Glutamatergic neuron (in vitro differentiated cells): ENCODE measurements around the gene PMM1. TPM values are rescaled to one million over a fixed set of nuclear protein-coding genes. Genes with fewer than 3 reads are reported as not detected.
"Not testable (repeated sequence)": the region's sequence is repeated elsewhere in the genome, so short reads cannot be mapped to it uniquely, and the experiment has no call there.

Source experiments
- DNase-seq: peaks from one replicate; pipeline ENCODE4 v3.0.0; 2022
- H3K27ac Mint-ChIP-seq: one replicate; pipeline ENCODE4 v1.8.0; 2020; ENCODE audit warnings: mild to moderate bottlenecking, mixed read lengths, inconsistent platforms; ENCODE audit not compliant: unreplicated experiment
- H3K27me3 Mint-ChIP-seq: one replicate; pipeline ENCODE4 v1.8.0; 2020; ENCODE audit warnings: mild to moderate bottlenecking, moderate library complexity, mixed read lengths, inconsistent platforms; ENCODE audit not compliant: unreplicated experiment
- H3K36me3 Mint-ChIP-seq: one replicate; pipeline ENCODE4 v1.8.0; 2020; ENCODE audit warnings: mild to moderate bottlenecking, mixed read lengths, inconsistent platforms; ENCODE audit not compliant: unreplicated experiment
- H3K4me1 Mint-ChIP-seq: one replicate; pipeline ENCODE4 v1.8.0; 2020; ENCODE audit warnings: mild to moderate bottlenecking, low read depth, mixed read lengths, inconsistent platforms; ENCODE audit not compliant: unreplicated experiment
- H3K4me3 Mint-ChIP-seq: one replicate; pipeline ENCODE4 v1.8.0; 2020; ENCODE audit warnings: mild to moderate bottlenecking, mixed read lengths, inconsistent platforms; ENCODE audit not compliant: unreplicated experiment
- H3K9me3 Mint-ChIP-seq: one replicate; pipeline ENCODE4 v1.8.0; 2020; ENCODE audit warnings: mild to moderate bottlenecking, moderate library complexity, mixed read lengths, inconsistent platforms; ENCODE audit not compliant: unreplicated experiment
- total RNA-seq: library from RNA; stranded (reverse); fragmentation: NEBNext Ultra II Directional; extraction: Animal tissue kit (Norgen Biotek cat#: 25700); gene quantifications from one replicate; pipeline ENCODE4 v1.2.1, GENCODE V29; 2021; ENCODE audit not compliant: unreplicated experiment
- TF ChIP-seq, protein P1 (sequence below): fragments of 200-600 bp; sonication (generic); IDR thresholded peaks from one replicate; pipeline ENCODE4 v1.5.0; 2021; ENCODE audit not compliant: partially characterized antibody, unreplicated experiment

PMM1 gene
- total RNA-seq, 1 donor from 2014 or later: 35.0 TPM

- TF ChIP-seq, protein P1, sequence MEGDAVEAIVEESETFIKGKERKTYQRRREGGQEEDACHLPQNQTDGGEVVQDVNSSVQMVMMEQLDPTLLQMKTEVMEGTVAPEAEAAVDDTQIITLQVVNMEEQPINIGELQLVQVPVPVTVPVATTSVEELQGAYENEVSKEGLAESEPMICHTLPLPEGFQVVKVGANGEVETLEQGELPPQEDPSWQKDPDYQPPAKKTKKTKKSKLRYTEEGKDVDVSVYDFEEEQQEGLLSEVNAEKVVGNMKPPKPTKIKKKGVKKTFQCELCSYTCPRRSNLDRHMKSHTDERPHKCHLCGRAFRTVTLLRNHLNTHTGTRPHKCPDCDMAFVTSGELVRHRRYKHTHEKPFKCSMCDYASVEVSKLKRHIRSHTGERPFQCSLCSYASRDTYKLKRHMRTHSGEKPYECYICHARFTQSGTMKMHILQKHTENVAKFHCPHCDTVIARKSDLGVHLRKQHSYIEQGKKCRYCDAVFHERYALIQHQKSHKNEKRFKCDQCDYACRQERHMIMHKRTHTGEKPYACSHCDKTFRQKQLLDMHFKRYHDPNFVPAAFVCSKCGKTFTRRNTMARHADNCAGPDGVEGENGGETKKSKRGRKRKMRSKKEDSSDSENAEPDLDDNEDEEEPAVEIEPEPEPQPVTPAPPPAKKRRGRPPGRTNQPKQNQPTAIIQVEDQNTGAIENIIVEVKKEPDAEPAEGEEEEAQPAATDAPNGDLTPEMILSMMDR: no peak
- Mint-ChIP-seq H3K4me3 (no peak overlapping the region), H3K27ac (peak overlapping the region; percentile 28), H3K9me3 (no peaks in the 10 kb centered on the region), H3K36me3 (peaks cover 6% of the 10 kb centered on the region), H3K27me3 (peaks cover 5% of the 10 kb centered on the region), H3K4me1 (peaks cover 3% of the 10 kb centered on the region)
- no peak for DNase-seq
Measured at GRCh38 chr22:41598891-41599635, 9.4 kb upstream of the PMM1 start.

DNA sequence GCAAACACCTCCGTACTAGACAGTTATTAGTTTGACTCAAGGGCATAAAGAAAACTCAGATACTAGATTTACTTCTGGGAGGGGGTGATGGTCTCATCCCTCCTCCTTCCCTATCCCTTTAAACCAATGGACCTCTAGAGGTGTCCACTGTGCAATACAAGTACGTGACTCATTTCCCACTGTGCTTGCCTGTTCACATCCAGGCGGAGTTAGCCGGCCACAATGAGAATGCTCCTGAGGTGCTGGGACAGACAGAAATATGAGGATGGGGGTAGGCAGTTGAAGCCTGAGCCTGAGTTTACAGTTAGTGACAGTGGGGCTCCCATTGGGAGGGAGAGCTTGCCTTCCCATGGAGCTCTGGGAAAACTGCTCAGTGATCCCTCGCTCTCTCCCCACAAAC is 8.4 kb upstream of the PMM1 start:
- Mint-ChIP-seq H3K27me3 (peaks cover 5% of the 10 kb centered on the region), H3K36me3 (peaks cover 6% of the 10 kb centered on the region), H3K27ac (no peak overlapping the region), H3K9me3 (no peaks in the 10 kb centered on the region), H3K4me1 (peaks cover 3% of the 10 kb centered on the region), H3K4me3 (no peak overlapping the region)
- TF ChIP-seq, protein P1: no peak
- no peak for DNase-seq

GRCh38 chr22:41597635-41597953 is 8.0 kb upstream of the PMM1 start:
- Mint-ChIP-seq H3K27me3 (peaks cover 5% of the 10 kb centered on the region), H3K4me1 (peaks cover 3% of the 10 kb centered on the region), H3K27ac (no peak overlapping the region), H3K4me3 (no peak overlapping the region), H3K36me3 (peaks cover under 1% of the 10 kb centered on the region), H3K9me3 (no peaks in the 10 kb centered on the region)
- no peak for DNase-seq
- TF ChIP-seq, protein P1: no peak

GRCh38 chr22:41596776-41597634 is 7.4 kb upstream of the PMM1 start:
- peaks cover 5% of the 10 kb centered on the region for H3K27me3 Mint-ChIP-seq
- peak; percentile 75 for DNase-seq
- peaks cover 3% of the 10 kb centered on the region for H3K4me1 Mint-ChIP-seq
- TF ChIP-seq, protein P1: peak; percentile 70
- H3K36me3 Mint-ChIP-seq: no peaks in the 10 kb centered on the region
- H3K9me3 Mint-ChIP-seq: no peaks in the 10 kb centered on the region
- H3K27ac Mint-ChIP-seq: no peak overlapping the region
- no peak overlapping the region for H3K4me3 Mint-ChIP-seq

DNA sequence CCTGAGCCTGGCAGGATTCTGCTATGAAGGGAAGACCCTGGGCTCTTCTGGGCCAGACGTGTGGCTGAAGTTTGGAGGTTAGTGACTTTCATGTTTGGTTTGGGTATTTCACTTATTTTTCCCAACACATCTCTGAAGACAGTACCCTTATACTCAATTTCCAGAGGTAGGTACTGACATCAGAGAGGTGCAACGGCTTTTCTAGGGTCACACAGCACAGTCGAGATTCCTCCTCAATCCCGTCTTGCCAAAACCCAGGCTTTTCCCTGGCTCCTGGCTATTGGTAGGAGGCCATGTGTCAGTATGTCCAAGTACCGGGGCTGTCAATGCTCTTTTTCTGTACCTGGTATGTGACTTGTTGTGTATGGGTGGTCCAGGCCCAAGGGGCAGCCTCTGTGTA is 6.1 kb upstream of the PMM1 start:
- Mint-ChIP-seq H3K27ac (no peak overlapping the region), H3K27me3 (peaks cover 5% of the 10 kb centered on the region), H3K4me1 (peaks cover 3% of the 10 kb centered on the region), H3K4me3 (no peak overlapping the region), H3K9me3 (no peaks in the 10 kb centered on the region), H3K36me3 (no peaks in the 10 kb centered on the region)
- DNase-seq: no peak
- TF ChIP-seq, protein P1: no peak

DNA sequence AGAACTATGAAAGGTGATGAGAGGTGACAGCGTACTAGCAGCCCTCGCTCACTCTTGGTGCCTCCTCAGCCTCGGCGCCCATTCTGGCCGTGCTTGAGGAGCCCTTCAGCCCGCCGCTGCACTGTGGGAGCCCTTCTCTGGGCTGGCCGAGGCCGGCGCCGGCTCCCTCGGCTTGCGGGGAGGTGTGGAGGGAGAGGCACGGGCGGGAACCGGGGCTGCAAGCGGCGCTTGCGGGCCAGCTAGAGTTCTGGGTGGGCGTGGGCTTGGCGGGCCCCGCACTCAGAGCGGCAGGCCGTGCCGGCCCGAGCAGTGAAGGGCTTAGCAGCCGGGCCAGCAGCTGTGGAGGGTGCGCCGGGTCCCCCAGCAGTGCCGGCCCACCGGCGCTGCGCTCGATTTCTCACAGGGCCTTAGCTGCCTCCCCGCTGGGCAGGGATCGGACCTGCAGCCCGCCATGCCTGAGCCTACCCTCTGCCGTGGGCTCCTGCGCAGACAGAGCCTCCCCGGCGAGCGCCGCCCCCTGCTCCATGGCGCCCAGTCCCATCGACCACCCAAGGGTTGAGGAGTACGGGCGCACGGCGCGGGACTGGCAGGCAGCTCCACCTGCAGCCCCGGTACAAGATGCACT is 3.8 kb upstream of the PMM1 start:
- not testable (repeated sequence) for H3K27me3 Mint-ChIP-seq, DNase-seq, H3K36me3 Mint-ChIP-seq, H3K4me1 Mint-ChIP-seq, H3K27ac Mint-ChIP-seq, H3K4me3 Mint-ChIP-seq, H3K9me3 Mint-ChIP-seq
